Lower leg skin (tissue), 4 donors: Measurements from ENCODE around the gene PITPNM3. TPM values are rescaled to one million over a fixed set of nuclear protein-coding genes. Genes with fewer than 3 reads are reported as not detected.

Experiments used
- DNase-seq, 2 donors: peaks; one replicate each; pipeline ENCODE4 v3.0.0-alpha.2; 2019; ENCODE audit warnings: low spot score in 2 of 2
- H3K4me3 ChIP-seq: fragments of 200-600 bp; sonication (generic); 2 replicates; pipeline ENCODE4 v1.5.1; 2017; ENCODE audit warnings: mild to moderate bottlenecking, low read depth; ENCODE audit not compliant: poor library complexity, severe bottlenecking
- CTCF ChIP-seq, 3 donors: fragments of 450-650 bp; IDR thresholded peaks; one replicate each; pipeline ENCODE4 v1.5.1; 2016; ENCODE audit warnings: antibody characterized with exemption in 3 of 3, mild to moderate bottlenecking in 3 of 3, moderate library complexity in 2 of 3
- POLR2A ChIP-seq, 2 donors: fragments of 450-650 bp; IDR thresholded peaks; one replicate each; pipeline ENCODE4 v1.6.1; 2016 to 2017; ENCODE audit warnings: antibody characterized with exemption in 2 of 2, mild to moderate bottlenecking in 1 of 2, moderate library complexity in 1 of 2
- WGBS, 2 donors: methylation state at CpG; one replicate each; pipeline ENCODE4 v1.1.5; 2018; 5-methylcytosine and 5-hydroxymethylcytosine counted together
- intact Hi-C: fragments of 100-400 bp; cut with DNase I; formaldehyde crosslinking; loops from one replicate; pipeline ENCODE4 v1.15.0; 2023; ENCODE audit warnings: low total_unique reads
- total RNA-seq, 4 donors: library from RNA; depleted of rRNA; stranded (reverse); fragments of >200 nt; gene quantifications; one replicate each; pipeline ENCODE4 v1.1.0, GENCODE V29; 2016

Gene PITPNM3
- 10 to 100 TPM; 11.9 to 19.5 (median 16.3) TPM for total RNA-seq

- intact Hi-C loops, result no loop called here
- no peak for TF ChIP-seq CTCF (IDR thresholded peaks at IDR 0.05)
- no peak for TF ChIP-seq POLR2A (IDR thresholded peaks at IDR 0.05)
- WGBS, 2 donors, result 3 to 6% methylated on average over 26 to 58 of the region's 122 CpGs
- DNase-seq, result no peak
- H3K4me3 ChIP-seq, result peak within 1 kb of the TSS; percentile 18
Observed at GRCh38 chr17:6556121-6557039, at the start of gene PITPNM3. Gene PITPNM3 (minus strand): TSS chr17:6556555. CDS start chr17:6556406, 149 bp downstream.

GRCh38 chr17:6605142-6605541 is 48.8 kb upstream of the PITPNM3 start:
- TF ChIP-seq POLR2A (IDR thresholded peaks at IDR 0.05) (no peak), CTCF (IDR thresholded peaks at IDR 0.05) (no peak)
- 95% methylated on average over 6 of the region's 6 CpGs for WGBS, 2 donors
- intact Hi-C loops, result no loop called here
- DNase-seq, result no peak
- H3K4me3 ChIP-seq, result no peak overlapping the region

- no peak for DNase-seq
- H3K4me3 ChIP-seq, result no peak overlapping the region
- no peak for TF ChIP-seq POLR2A (IDR thresholded peaks at IDR 0.05)
- 64 to 72% methylated on average over 3 of the region's 3 CpGs for WGBS, 2 donors
- intact Hi-C loops, result no loop called here
Observed at GRCh38 chr17:6603744-6604325, 47.5 kb upstream of the PITPNM3 start.

- TF ChIP-seq CTCF (IDR thresholded peaks at IDR 0.05) (no peak), POLR2A (IDR thresholded peaks at IDR 0.05) (no peak)
- DNase-seq, result no peak
- intact Hi-C loops, result no loop called here
- no peak overlapping the region for H3K4me3 ChIP-seq
- 88 to 100% methylated on average over 2 of the region's 2 CpGs for WGBS, 2 donors
Observed at GRCh38 chr17:6602141-6602540, 45.8 kb upstream of the PITPNM3 start.

GRCh38 chr17:6599364-6599763 is 43.0 kb upstream of the PITPNM3 start:
- no peak for DNase-seq
- no peak overlapping the region for H3K4me3 ChIP-seq
- intact Hi-C loops, result no loop called here
- no peak for TF ChIP-seq CTCF (IDR thresholded peaks at IDR 0.05)

GRCh38 chr17:6597727-6598126 is 41.4 kb upstream of the PITPNM3 start:
- H3K4me3 ChIP-seq, result no peak overlapping the region
- DNase-seq, result no peak
- intact Hi-C loops, result no loop called here
- 91 to 96% methylated on average over 1 of the region's 1 CpG for WGBS, 2 donors
- TF ChIP-seq CTCF (IDR thresholded peaks at IDR 0.05) (no peak), POLR2A (IDR thresholded peaks at IDR 0.05) (no peak)
